Body of pancreas (tissue), 4 donors: ENCODE data around the gene CNTNAP2.

Source experiments
- POLR2A ChIP-seq, 3 donors: fragments of 450-650 bp; IDR thresholded peaks; one replicate each; pipeline ENCODE4 v1.6.1; 2016; ENCODE audit warnings: antibody characterized with exemption in 3 of 3, mild to moderate bottlenecking in 2 of 3
- TF ChIP-seq, protein P1 (sequence below), 7 experiments: fragments of 450-650 bp in 4 of 7; fragments of 200-600 bp in 3 of 7; sonication (generic) in 3 of 7; IDR thresholded peaks; one replicate each; pipeline ENCODE4 v1.5.1; 2016 to 2019; ENCODE audit warnings: antibody characterized with exemption in 7 of 7

GRCh38 chr7:148105853-148106252, 1989.3 kb downstream of the CNTNAP2 start:
- TF ChIP-seq, protein P1, sequence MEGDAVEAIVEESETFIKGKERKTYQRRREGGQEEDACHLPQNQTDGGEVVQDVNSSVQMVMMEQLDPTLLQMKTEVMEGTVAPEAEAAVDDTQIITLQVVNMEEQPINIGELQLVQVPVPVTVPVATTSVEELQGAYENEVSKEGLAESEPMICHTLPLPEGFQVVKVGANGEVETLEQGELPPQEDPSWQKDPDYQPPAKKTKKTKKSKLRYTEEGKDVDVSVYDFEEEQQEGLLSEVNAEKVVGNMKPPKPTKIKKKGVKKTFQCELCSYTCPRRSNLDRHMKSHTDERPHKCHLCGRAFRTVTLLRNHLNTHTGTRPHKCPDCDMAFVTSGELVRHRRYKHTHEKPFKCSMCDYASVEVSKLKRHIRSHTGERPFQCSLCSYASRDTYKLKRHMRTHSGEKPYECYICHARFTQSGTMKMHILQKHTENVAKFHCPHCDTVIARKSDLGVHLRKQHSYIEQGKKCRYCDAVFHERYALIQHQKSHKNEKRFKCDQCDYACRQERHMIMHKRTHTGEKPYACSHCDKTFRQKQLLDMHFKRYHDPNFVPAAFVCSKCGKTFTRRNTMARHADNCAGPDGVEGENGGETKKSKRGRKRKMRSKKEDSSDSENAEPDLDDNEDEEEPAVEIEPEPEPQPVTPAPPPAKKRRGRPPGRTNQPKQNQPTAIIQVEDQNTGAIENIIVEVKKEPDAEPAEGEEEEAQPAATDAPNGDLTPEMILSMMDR (IDR thresholded peaks at IDR 0.05): no peak
- TF ChIP-seq POLR2A (IDR thresholded peaks at IDR 0.05): no peak
